ENCODE results near the gene HAND2.

- TF ChIP-seq POLR2A (IDR thresholded peaks at IDR 0.05; ENCODE audit: extremely low read depth, insufficient read length) (no peak), MAX (IDR thresholded peaks at IDR 0.05; ENCODE audit: low read depth, low read length) (no peak)
- TF ChIP-seq, protein P1, sequence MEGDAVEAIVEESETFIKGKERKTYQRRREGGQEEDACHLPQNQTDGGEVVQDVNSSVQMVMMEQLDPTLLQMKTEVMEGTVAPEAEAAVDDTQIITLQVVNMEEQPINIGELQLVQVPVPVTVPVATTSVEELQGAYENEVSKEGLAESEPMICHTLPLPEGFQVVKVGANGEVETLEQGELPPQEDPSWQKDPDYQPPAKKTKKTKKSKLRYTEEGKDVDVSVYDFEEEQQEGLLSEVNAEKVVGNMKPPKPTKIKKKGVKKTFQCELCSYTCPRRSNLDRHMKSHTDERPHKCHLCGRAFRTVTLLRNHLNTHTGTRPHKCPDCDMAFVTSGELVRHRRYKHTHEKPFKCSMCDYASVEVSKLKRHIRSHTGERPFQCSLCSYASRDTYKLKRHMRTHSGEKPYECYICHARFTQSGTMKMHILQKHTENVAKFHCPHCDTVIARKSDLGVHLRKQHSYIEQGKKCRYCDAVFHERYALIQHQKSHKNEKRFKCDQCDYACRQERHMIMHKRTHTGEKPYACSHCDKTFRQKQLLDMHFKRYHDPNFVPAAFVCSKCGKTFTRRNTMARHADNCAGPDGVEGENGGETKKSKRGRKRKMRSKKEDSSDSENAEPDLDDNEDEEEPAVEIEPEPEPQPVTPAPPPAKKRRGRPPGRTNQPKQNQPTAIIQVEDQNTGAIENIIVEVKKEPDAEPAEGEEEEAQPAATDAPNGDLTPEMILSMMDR (IDR thresholded peaks at IDR 0.05; ENCODE audit: low read depth, low read length), result no peak
Measured at GRCh38 chr4:173531086-173531965, 1.3 kb upstream of the HAND2 start.

Data from NB4 (cell line).